SH-SY5Y (cell line): ENCODE measurements around the gene CNOT10.

Experiments used
- GATA2 ChIP-seq: IDR thresholded peaks from 2 replicates; pipeline ENCODE4 v1.6.1; 2011; ENCODE audit warnings: mild to moderate bottlenecking, low read depth, low read length
- GATA3 ChIP-seq: IDR thresholded peaks from 2 replicates; pipeline ENCODE4 v1.6.1; 2011; ENCODE audit warnings: low read depth, mild to moderate bottlenecking, low read length, moderate library complexity

DNA sequence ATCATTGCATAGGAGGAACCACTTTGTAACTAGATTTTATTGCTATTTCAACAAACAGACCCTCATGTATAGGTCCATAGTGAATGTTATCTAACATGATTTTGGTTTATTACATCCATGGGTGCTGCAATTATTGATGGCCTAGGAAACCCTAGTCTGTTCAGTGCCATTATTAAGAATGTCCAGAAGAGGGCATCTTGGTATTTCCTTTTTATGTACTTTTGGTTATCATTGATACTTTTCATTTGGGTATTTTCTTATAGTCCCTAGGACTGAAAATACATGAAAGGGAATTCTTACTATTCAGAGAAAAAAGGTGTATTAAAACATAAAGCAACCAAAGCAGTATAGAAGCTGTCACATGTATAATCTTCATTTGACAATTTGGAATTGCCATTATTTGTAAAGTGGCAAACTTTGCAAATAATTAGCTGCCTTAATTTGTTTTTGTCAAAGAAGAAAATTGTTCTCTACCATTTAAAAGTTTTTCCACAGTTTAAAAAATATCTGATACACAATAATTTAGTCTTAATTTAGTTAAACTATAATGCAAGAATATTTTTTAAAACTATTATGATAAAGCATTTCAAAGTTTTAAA, 48.7 kb downstream of the CNOT10 start:
- TF ChIP-seq GATA2 (no peak), GATA3 (no peak)
